GM18511 (cell line): ENCODE measurements around the gene LCP2.

Experiments used
- ATAC-seq: cut with Tn5 transposase; IDR thresholded peaks from one replicate; pipeline ENCODE4 v1.9.1; 2021; ENCODE audit warnings: mild to moderate bottlenecking, moderate library complexity; ENCODE audit not compliant: unreplicated experiment

LCP2 gene

DNA sequence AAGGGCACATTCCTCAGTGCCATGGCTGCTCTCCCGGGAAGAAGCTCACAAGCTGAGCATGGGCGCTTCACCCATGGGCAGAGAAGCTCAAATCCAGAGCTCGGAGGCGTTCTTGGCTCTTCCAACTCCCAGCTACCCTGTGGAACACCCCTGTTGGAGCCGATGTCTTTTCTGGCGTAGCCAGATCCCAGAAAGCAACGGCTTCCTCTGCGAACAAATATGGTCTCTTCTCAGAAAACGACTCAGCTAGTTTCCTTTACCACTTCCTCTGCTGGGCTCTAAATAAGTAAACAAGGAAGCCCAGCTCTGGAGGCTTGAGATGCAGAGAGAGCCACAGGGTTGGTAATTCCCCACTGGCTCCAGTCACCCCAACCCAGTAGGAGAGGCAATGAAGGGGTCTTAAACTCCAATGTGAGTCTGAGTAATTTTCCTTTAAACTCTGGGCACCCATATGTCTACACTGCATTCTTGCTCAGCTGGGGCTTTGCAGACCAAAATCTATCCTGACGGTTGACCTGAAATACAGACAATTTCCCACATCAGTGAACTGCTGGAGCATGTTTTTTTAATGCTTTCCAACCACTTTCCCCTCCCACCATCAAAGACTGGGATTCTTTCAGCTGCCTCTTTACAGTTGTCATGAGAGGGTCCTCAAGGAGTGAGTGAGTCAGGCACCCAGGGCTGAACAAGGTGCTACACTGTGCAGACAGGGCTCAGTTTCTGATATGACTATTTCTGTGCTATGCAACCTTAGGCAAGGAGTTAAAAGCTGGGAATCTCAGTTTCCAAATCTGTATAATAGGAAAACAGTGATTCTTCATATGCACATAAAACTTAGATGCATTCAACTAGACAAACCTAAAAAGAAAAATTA is at the start of gene LCP2:
Gene LCP2, minus strand, starts transcription at position 189 of the 874 bp plus-strand sequence. Its CDS starts 166 bp downstream, at position 23.
- peak; percentile 44 for ATAC-seq

DNA sequence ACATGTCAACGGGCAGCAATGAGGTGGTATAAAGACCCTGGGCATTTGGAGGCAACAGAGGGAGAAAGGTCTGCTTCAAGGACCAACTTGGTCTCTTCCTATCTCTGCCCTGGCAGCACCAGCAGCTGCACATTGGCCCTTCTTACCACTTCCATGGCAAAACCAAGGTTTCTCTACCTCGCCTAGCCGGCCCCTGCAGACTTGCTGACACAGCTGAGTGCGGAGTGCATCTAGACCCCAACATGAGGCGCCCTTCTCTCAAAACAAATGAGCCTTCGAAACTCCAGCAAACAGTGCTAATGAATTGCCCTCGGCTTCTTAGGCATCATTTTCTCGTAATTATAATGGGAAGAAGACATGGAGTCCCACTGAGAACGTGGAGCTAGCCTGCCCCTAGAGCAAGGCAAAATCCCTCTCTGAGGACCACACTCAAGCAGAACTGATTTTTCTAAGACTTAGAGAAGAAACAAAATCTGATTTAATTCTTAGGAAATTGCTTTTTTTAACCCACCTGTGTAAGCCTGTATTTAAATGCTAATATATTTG is 49.5 kb upstream of the LCP2 start:
- no peak for ATAC-seq

DNA sequence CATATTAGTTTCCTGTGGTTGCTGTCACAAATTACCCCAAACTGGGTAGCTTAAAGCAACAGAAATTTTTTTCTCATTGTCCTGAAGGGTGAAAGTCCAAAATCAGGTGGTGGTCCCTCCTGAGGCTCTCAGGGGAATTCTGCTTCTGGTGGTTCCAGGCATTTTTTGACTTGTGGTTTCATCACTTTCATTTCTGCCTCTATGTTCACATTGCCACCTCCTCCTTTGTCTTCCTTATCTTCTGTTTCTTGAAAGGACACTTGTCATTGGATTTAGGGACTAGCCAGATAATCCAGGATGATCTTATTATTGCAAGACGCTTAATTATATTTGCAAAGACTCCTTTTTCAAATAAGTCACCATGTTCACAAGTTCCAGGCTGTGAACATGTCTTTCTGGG is 48.4 kb upstream of the LCP2 start:
- ATAC-seq = no peak

DNA sequence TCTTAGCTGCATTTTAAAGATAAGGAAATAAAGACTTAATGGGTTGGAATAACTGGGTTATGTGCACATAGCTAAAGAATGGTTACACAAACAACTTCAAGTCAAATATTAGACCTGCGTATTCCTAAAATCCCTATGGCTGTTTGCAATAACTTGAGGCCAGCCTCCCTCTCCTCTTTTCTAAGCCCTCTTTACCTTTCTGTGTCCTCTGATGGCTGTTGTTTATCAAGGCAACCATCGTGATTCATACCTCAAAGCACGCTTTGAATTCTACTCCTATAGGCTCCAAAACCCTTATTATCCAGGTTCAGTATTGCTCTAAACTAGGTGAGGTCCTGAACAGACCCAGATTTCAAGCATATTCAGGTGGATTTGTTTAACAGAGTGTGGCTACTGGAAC is 45.6 kb upstream of the LCP2 start:
- ATAC-seq = no peak

DNA sequence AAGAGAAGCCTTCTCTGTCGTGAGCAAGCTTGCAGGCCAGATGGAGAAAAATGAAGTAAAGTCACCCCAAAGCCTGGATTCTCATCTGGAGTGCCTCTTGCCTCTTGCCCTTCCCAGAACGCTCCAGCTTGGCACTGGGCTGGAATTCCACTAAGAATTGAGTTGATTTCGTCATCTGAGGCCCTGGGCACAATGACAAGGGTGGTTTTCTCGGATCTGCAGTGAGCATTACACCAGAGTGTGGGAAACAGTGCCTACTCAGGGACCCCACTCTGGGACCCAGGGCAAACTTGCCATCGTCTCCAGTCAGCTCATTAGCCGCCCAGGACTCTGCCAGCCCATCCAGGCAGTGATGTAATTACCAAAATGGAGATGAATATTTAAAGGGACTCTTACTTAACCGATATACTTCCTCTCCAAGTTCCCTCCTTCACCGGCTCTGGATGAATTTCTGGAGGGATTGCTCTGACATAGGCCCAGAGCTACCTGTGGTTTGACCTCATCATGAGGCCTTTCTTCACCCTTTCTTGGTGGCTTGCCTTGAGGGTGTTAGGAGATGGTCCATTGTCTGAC is 44.7 kb upstream of the LCP2 start:
- ATAC-seq = no peak

DNA sequence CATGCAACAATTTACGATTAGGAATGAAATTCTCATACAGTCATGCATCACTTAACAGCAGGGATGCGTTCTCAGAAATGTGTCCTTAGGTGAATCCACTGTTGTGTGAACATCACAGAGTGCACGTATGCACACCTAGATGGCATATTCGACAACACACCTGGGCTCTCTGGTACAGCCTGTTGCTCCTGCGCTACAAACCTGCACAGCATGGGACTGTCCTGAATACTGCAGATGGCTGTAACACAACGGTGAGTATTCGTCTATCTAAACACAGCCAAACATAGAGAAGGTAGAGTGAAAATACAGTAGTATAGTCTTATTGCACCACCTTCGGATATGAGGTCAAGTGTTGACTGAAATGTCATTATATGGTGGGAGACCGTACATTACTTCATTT is 44.0 kb upstream of the LCP2 start:
- no peak for ATAC-seq

DNA sequence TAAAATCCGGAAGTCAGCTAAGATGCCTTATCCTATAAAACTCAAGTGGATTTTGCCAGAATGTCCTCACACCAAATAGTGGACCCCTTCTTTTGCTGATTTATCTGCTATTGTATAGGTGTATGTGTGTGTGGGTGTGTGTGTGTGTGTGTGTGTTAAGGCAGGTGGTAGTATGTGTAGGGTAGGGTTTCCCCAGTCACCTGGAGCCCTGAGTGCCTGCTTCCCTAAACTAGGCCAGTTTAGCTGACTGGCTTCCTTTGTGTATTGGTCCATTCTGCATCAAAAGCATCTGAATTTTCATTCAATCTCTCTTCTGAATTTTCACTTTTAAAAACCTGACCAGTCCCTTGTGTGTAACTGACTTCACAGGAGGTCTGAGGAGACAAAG is 42.2 kb upstream of the LCP2 start:
- ATAC-seq = no peak

DNA sequence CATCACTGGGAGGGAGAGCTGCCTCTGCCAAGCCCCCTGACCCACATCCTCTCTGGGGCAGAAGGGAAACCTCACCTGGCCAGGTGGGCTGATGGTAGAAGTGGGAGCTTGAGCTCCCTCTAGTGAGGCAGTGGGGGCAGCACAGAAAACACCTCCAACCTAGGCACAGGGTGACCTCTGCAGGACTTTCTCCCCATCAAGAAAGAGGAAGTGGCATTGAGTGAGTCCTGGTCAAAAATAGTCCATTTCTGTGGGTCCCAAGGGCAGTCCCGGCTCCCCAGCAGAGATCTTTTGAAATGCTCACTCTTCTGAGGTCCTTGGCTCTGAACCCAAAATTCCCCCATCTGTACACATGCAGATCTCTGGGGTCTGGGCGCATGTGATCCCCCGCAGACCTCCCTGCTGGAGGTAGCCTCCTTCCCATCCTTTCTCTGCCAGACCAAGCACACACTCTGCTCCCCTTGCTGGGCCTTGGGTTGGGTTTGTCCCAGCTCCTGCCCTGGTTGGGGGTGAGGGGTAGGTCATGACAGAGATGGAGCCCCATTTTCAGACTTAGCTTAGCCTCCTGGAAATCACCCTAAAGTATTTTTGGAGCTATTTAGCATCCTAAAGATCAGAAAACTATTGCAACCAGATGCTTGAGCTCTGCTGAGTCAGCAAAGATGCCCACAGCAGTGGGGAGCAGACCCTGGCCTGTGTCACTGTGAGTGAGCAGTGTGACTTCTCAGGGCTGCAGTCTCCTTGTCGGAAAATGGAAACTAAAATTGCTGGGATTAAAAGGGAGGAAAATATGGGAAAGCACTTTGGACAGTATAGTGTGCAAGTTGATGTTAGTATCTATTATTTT is 41.6 kb upstream of the LCP2 start:
- ATAC-seq = peak; percentile 92

DNA sequence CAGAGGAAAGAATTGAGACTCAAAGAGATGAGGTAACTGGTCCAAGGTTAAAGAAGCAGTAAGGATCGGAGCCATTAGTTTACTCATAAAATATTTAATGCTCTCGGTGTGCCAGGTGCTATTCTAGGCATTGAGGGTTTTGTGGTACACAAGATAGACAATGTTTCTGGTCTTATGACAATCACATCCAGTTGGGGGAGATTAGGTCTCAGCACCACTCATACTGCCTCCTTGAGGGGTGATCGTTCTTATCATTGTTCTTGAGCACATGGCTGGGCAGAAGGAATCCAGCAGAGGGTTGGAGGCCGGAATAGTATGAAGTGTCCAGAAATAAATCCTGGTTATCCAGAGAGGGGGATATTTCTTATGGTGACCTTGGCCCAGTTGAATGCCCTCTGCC is 40.7 kb upstream of the LCP2 start:
- ATAC-seq = no peak

DNA sequence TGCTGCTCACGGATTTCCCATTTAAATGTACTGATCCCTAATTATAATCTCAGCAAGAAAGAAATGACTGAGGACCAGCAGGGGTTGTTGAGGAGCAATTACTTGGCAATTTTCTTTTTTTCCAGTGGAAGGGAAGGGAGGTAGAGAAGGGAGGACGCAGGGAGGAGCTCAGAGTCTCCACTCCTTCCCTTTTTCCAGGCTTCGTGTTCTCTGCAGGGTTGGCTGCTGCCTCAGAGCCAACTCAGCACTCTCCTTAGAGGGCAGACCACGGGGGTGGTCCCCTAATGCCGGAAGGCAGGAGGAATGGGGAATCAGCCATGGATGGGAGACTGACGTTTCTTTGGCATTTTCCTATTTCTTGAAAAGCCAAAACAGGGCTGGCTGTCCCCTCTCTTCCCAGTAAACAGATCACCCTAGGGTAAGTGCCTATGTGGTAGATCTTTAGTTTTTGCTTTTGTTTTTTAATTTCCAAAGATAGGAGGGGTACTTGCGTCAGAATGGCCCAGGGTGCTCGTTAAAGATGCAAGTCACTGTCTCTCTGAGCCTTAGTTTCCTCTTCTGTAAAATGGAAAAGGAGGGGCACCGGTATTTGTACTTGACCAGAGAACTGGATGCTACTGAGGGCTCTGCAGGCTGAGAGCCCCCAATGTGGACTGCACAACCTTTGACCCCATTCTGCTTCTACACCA is 39.6 kb upstream of the LCP2 start:
- no peak for ATAC-seq

DNA sequence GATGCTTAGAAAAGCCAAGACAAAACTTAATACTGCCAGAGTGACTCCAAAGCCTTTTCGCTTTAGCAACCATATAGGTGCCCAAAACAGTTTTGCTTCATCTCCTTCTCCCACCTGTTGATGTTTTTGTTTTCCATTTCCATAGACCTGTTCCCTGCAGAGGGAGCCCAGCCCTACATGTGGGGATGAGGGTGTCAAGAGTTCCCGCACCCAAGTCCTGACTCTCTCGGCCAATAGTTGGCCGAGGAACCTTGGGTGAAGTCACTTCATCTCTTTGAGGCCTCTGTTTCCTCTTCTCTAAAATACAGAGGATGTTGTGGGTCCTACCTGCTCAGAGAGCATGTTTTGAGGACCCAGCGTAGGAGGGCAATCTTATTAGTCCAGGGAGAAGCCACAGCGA is 38.5 kb upstream of the LCP2 start:
- ATAC-seq = no peak

DNA sequence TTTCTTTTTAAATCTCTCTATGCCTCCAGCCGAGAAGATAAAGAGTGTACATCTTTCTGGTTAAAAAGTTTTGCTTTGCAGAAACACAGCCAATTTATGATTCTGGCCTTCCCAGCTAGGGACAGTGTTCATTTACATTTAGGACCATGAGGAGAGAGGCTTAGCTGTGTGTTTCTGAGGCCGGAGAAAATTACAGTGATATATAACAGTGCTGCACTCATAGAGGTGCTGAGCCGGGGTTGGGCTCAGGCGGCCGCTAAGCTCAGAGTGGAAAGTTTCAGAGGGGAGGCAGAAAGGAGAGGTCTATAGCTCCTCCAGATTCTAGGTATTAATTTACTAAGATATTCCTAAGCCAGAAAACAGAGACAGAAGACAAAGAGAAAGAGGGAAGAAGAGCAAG is 37.0 kb upstream of the LCP2 start:
- ATAC-seq = no peak

DNA sequence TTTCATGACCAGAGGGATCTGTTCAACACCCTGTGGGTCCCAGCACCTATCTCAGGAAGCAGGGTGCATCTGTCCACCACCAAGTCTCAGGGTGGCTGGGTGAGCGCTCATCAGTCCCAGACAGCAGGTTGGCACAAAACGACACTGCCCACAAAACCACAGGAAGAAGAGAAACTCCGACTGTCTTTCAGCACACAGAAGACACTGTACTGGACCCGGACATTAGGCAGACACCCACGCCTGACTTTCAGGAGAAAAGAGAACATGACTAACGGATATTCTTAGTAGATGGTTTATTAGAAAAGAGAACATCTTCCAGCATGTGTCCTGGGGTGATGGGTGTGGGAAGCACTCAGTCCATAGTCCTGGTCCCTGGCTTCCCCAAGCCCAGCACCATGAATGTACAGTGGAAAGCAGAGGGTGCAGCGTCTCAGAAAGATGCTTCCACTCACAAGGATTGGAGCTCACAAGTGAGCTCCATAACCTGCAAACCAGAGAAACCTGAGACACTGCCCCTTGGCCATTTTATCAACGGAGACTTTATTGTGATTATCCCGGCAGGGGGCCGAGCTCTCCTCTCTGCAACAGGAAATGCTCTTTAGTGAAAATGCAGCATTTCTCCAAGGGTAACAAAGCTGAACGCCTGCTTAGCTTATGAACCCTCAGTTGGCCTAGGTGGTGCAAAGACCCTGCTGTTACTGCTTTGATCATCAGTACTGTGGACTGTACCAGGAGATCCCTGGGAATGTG is 35.8 kb upstream of the LCP2 start:
- ATAC-seq = peak; percentile 58

DNA sequence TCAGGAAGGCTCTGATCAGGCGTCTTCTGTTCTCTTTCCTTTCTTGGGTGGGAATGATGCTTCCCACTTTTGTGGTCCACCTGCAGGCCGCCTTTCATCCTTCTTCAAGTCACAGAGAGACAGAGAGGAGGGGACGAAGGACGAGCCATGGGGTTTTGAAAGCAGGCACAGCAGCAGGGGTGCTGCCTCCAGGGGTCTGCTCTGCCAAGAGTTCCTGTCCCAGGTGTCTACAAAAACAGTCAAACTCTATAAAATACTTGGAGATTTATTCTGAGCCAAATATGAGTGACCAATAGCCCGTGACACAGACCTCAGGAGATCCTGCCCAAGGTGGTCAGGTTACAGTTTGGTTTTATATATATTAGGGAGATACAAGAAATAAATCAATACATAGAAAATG is 34.5 kb upstream of the LCP2 start:
- ATAC-seq = no peak

DNA sequence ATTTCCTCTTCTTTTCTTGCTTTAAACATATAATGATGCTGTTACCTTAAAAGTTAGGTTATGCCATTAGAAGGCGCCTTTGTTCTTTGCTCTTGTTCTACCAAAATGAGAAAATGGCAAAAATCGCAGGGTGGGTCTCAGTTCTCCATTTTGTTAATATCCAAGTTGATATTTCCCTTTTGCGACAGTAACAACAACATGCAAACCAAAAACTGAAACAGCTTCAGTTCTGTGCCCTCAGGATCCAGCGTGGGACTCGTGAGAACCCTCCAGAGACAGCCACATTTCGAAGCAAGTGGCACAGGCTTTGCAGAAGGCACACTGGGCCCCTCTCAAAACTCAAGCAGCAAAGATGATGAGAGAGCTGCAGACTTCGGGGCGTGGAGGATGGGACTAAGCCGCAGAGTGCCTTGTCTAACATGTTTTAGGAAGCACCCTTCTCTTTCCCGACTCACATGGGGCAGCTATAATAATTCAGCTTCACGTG is 33.0 kb upstream of the LCP2 start:
- ATAC-seq = no peak

DNA sequence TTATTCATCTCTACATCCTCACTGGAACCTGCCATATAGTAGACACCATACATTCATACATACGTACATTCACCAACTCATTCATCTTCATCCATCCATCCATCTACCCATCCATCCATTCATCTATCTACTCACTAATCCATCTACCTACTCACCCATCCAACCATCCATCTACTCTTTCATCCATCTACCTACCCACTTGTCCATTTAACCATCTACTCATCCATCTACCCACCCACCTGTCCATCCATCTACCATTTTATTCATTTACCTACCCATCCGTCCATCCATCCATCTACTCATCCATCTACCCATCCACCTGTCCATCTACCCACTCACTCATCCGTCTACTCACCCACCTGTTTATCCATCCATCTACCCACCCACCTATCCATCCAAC is 31.9 kb upstream of the LCP2 start:
- ATAC-seq = no peak

DNA sequence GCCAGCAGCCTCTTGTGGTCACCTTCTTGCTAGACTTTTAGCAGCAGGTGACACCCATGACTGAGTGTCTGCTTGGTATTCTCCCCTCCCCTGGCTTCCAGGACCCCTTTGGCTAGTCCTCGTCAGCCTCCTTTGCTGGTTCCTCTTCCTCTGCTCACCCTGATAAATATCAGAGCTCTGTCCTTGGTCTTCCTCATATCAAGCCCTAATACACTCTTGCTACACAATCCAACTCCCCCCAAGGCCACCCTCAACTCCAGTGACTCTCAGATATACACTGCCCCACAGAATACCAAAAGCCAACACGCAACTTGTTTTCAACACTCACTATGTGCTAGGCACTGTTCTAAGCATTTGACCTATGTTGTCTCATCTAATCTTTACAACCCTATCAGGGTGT is 30.3 kb upstream of the LCP2 start:
- ATAC-seq = no peak

DNA sequence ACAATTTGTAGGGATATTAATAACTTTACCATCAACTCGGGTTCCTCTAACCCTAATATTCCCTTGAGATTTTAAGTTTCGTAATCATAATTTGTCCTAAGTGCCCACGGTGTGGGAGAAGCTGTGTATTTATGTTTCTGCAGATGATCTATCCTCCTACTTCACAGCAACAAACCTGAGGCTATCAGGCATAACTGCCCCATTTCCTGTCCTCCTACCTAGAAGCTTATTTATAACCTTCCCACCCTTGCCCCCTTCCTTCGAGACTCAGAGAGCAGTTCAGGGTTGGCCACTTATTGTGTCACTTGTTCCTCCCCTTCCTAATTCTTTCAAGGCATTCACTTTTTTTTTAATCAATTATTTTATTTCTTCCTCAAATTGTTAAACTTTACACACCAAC is 29.6 kb upstream of the LCP2 start:
- peak; percentile 49 for ATAC-seq

DNA sequence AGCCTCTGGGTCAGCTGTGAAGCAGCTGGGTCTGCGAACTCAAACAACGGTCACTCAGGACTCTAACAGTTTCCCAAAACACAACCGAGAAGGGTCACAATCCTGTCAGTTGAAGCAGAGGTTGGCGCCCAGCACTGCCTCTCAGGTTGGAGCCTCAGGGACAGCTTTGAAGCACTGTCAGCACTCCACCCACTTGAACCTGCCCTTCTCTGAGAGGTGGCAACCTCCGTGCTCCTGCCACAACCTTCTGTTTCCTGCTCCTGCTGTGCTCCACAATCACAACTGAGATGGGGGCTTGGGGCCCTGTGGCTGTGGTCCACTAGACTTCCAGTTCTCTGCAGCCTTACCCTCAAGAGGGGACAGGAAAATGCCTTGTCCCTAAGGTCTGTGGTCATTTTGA is 21.7 kb upstream of the LCP2 start:
- ATAC-seq = no peak

DNA sequence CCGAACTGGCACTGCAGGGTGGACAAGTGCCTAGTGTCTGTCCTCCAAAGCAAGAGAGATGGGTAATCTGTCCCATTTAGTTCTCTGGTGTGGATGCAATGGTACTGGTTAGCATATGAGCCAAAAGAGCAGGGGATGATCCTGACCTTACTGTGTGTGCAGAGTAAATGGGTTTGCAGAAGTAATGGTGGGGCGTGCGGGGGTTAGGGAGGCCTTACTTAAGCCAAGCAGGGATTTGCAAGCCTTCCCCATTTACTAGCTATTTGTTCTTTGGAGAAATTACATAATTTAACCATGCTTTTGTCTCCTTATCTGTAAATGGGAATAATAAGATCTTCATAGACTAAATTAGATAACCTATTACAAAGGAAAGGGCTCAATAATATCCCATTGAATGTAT is 19.9 kb upstream of the LCP2 start:
- ATAC-seq = no peak
